Stimulated activated CD8-positive, alpha-beta memory T cell treated with anti-CD3 and anti-CD28 coated beads, Interleukin-7, amount 100 ng/mL, for 1 hour (primary cell): ENCODE results near the gene THRB.

Experiments
- DNase-seq, 2 donors: peaks; one replicate each; pipeline ENCODE4 v3.0.0-alpha.2; 2020; ENCODE audit warnings: low read depth in 2 of 2

Gene THRB

DNA sequence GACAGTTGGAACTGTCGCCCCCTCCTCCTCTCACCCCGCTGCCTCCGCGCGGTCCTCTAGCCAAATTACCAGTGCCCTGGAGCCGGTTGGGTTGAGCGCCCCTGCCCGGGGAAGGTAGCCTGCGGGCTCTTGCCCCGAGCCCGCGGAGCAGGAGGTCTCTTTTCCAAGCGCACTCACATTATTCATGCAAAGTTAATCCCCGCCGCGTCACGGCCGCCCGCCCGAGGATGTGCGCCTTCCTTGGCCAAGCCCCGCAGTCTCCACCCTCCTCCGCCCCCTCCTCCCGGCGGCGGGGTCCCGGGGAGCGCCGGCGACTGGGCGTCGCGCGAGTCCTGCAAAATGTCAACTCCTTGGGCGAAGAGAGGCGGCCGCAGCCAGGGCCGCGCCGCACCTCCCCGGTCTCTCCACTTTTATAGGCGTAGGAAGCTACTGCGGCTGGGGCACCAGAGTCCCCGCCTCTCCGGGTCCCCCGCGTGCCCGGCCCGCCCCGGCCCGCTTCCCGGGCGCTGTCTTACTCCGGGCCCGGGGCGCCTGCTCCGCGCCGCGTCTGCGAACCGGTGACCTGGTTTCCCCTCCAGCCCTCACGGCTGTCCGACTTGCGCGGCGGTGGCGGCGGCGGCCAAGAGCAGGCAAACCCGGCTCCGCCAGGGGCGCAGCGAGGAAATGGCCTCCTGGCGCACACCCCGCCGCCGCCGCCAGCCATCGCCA is at the start of gene THRB:
Gene THRB, minus strand, starts transcription at position 233 of the 708 bp plus-strand sequence.
- no peak for DNase-seq

DNA sequence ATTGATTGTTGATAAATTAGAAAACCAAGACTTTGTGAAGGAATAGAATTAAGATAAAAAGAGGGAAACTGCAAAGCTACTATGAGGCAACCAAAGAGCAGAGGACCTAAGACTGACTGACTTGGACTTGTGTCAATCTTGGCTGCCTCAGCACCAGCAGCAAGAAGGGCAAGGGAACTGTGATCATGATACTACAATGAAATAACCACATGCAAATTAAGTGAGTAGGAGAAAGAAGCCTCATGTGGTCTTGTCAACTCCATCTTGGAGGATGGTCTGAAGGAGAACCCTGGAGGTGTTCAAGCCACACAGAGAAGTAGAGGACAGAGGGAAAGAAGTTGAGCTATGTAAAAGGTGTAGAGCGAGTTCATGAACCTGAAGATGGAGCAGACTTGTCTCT is 47.3 kb upstream of the THRB start:
- no peak for DNase-seq

DNA sequence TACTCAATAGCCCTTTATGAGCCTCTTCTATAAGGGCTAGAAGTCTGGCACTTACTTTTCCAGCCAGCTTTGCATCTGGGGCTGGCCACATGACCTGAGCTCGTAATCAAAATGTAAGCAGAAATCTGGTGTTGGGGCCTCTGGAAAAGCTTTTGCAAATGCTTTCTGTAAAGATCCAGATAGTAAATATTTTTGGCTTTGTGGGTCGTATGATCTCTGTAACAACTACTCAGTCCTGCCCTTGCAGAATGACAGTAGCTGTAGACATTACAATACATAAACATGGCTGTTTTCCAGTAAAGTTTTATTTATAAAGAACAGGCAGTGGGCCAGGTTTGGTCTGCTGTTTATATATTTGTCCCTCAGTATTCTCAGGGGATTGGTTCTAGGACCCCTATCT is 46.2 kb upstream of the THRB start:
- no peak for DNase-seq

DNA sequence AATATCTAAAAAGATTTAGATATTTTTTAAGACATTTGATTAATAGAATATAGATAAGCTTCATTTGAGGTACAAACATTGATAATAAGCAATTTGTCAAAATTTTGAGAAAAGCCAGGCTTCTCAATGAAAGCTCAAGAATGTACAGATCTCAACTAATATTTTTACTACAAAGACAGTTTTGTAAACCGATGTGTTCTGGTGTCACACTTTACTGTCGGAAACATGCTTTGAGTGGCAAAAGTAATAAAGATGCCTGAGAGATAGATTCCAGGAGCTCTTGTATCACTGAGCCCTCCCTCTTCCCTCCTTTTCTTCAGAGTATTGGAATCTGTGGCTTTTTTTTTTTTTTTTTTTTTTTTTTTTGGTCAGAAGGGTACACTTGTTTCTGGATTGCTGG is 45.0 kb upstream of the THRB start:
- DNase-seq, result no peak

DNA sequence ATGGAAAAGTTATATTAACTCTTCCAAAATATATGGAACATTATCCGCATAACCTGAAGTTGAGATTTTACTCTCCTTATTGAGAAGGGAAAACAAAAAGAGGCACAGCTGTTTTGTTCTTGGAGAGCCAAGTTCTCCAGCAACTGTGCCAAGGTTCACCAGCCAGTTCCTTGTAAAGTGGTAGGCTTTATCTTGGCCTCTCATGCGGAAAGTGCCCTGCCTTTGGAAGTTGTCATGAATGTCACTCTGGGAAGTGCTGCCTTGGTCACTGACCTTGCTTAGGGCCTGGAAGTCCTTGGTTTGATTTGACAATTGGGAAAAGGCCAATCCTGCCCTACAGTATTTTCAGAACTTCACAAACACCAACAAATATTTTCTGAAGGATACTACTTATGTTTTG is 44.2 kb upstream of the THRB start:
- no peak for DNase-seq

DNA sequence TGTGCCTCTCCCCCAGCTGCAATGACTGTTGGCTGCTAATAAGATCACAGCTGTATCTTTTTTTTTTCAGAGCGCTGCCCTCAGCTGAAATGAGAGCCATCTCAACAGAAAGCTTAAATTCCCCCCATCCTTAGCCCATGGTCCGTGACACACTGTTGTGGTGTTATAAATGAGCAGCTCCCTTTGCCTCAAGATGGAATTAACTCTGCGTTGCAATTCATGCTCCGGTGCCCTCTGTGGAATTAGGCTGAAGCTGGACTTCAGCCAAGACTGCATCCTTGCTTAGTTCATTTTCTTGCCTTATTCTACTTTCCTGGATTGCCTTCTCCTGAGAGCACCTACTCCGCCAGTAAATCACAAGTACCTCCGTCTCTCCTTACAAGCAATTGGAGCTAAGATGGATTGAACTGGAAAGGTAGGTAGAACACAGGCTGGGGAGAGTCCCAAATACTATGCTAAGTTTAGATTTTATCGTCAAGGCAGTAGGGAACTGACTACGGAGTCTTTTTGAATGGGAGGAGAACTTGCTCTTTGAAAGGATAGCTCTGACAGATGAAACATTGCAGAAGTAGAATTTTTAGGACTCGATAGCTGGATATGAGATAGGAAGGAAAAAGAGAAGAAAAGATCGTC is 39.0 kb upstream of the THRB start:
- no peak for DNase-seq

DNA sequence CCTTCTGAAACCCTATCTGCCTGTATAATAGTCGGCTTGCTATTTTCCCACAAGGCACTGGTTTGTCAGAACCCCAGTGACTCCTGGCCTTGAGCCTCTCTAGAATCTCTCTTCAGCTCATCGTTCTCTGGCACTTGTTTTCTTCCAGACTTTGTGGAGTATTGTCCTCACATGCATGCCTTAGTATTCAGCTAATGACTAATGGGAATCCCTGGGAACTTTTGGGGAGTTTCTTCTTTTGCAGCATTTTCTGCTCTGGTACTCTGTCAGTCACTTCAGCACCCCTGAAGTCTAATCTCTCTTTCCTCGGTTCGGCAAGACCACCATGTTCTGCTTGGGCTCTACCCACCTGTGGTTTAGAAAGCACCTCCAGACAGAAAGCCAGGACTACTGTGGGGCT is 35.8 kb upstream of the THRB start:
- no peak for DNase-seq

DNA sequence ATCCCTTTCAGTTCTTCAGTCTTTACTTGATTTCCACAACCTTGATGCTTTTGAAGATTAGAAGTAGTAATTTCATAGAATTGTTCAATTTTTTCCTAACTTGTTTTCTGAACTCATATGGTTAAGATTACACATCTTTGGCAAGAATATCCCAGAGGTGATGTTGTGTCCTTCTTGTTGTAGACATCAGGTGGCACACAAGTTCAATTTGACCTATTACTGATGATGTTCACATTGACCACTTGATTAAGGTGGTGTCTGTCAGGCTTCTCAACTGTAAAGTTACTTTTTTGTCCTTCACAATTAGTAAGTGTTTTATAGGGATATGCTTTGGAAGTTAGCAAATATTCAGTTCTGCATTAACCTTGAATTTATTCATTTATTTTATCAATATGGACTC is 34.6 kb upstream of the THRB start:
- no peak for DNase-seq

DNA sequence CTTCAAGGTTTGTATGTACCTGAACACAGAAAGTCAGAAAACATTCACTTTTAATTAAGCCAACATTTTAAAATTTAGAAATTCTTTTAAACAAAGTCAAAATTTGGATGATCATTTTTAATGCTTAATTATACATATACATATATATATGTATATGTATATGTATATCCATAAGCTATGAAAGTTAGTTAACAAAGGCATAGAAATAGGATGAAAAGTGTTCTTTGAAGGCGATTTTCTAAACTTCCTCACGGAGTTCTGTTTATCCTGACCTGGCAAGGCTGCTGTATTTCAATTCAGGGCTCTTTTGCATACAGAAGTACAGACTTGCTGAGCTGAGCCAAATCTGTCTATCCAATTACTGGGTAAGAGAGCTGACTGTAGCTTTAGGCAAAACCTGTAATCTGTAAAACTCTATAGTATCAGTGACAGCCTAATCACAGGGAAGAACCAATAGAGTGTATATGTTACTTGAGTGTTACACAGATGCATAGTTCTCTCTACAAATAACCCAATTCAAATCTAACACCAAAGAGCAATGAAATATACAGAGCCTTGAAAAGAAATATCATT is 32.1 kb upstream of the THRB start:
- no peak for DNase-seq

DNA sequence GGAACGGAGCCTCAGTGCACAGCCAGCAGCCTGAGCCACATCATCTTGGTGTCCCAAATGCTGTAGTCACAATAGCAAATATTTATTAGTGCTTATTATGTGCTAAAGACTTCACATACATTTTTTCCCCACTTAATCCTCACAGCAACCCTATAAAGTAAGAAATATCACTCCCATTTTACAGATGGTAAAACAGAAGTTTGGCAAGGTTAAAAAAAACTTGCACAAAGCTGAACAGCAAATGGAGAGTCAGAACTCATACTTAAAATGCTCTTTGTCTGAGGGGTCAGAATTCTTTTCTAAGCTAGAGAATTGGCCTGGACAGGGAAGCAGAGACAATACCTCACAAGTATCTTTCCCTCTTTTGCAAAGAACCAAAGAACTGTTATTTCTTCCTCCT is 30.9 kb upstream of the THRB start:
- no peak for DNase-seq

DNA sequence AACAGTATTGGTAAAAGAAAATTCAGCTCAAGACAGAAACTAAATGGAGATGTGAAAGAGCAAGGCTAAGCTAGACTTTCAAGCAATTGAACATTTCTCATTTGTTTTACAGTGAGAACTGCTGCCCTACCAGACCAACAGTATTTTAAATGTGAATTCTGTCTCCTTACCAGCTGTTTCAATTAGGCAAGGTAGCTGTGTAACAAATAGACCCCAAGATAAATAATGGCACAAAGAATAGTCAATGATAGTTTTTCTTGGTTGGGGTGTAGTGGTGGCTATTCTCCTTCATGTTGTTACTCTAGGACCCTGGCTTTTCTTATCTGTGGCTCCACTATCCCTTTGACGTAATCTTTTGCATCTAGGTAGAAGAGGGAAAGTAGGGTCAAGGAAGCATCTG is 30.4 kb upstream of the THRB start:
- DNase-seq, result no peak

DNA sequence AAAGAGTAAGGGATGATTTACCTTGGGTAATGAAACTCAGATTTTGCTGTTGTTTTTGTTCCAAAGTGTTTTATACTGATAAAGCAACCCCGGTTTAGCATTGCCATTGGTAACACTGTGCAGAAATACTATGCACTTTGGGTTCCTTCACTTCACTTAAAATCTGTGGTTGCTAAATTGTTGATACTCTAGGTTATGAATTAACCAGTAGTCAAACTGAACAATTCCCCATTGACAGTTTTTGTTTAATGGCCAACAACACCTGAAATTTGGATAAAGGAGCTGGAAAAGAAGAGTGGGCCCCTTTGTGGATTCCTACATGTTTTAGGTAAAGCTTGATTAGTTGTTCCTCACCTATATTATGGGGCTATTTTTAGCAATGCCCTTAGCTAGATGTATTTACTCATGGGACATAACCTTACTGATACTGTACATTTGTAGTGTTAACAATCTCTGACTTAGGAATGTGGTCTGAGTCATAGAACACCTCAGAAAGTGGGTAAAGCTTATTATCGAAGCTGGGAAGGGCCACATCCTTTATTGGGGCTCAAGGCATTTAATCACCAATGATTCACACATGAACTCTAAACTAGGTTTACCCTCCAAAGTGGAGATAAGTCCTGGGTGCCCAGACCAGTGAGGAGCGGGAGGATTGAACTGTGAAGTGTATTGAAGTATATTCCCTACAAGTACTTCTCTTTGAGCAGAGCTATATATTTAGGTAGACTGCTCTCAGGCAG is 29.5 kb upstream of the THRB start:
- no peak for DNase-seq

DNA sequence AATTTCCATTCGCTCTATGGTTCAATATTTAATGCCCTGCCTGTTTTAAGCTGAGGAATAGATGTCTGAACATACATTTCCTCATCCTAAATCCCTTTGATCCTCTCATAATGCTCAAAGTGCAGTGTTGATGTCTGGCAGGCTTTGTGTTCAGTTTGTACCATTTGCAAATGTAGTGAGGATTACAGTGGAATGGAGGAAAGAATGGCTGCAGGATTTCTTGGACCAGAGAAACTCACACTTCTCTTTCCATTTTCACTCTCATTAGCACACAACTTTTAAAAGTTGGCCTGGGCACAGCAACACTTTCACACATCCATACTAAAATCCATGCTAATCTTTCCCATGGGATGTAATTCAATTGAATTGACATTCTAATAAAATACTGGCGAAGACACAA is 28.6 kb upstream of the THRB start:
- no peak for DNase-seq

DNA sequence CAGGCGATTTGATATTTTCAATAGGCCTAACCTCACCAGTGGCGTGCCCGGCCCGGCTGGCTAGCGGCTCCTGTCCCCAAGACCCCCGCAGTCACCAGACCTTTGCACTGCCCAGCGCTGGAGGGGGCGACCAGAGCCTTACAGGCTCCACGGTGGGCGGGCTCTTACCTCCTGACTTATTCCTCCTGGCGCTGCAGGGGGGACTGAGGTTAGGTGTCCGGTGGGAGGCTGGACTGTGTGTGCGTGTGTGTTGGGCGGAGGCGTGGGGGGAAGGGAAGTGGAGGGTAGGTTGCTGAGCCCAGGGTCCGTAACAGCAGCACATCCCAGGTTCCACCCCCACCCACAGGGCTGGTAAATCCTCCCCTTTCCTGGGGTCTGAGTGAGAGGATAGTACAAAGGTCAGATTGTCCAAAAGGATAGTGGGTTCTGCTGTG is 27.5 kb upstream of the THRB start:
- DNase-seq, result no peak

DNA sequence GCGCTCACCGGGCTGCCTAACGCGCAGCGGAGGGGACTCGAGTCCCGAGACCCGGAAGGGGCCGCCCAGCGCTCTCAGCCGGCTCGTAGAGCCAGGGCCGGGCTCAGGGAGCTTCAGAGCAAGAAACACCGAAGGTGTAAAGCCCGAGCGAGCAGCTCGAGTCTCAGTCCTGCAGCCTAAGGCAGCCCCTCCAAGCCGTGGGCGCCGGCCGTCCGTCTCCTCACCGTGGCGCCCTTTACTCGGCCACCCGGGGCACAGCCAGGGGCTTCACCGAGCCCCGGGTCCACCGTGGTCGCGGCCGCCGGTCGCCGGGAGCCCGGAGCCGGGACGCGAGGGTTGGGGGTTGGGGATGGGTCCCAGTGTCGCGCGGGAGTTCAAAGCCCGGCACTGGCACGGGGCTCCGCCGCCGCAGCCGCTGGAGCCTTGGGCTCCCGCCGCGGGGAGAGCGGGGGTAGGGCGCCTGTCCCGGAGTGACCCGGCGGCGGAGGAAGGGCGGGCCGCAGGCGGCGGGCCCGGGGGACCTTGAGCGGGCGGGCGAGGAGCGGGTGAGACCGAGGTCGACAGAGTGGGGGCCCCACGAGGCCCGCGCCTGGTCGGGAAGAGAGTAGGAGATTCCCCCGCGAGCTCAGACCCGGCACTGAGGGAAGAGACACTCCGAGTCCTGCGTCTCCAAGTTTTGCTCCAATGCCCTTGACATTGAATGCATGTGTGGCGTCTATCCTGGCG is 26.9 kb upstream of the THRB start:
- DNase-seq, result no peak

DNA sequence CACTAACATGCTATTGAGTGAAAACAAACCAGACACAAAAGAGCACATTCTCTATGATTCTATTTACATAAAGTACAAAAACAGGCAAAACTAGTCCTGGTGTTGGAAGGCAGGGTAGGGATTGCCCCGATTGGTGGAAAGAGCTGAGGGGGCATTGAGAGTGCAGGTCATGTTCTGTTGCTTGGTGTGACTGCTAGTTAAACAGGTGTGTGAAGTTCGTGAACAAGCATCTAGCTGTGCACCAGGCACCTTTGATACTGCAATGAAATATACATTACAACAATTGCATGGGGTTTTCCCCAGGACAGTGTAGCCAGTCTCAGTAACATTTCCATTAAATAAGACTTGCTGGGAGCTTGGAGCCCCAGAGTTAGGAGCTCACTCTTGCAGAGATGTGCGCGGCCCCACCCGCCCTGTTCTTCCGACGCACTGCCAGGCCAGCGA is 26.3 kb upstream of the THRB start:
- no peak for DNase-seq

DNA sequence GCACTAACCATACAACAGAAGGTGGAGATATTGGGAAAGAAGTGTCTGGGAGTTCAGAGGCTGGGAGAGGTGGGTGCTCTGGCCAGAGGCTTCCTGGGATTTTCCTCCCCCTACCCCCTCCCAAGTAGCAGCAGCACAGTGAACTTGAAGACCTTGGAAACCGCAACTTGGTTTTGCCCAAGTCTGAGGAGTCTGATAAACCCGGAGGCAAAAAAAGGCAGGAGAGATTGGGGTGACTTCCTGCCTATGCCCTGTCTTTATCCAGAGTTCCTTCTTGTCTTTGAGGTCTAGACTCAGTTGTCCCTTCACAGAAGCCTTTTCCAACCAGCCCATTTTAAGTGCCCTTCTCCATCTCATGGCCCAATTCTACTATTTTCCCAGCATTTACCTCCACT is 25.4 kb upstream of the THRB start:
- no peak for DNase-seq

DNA sequence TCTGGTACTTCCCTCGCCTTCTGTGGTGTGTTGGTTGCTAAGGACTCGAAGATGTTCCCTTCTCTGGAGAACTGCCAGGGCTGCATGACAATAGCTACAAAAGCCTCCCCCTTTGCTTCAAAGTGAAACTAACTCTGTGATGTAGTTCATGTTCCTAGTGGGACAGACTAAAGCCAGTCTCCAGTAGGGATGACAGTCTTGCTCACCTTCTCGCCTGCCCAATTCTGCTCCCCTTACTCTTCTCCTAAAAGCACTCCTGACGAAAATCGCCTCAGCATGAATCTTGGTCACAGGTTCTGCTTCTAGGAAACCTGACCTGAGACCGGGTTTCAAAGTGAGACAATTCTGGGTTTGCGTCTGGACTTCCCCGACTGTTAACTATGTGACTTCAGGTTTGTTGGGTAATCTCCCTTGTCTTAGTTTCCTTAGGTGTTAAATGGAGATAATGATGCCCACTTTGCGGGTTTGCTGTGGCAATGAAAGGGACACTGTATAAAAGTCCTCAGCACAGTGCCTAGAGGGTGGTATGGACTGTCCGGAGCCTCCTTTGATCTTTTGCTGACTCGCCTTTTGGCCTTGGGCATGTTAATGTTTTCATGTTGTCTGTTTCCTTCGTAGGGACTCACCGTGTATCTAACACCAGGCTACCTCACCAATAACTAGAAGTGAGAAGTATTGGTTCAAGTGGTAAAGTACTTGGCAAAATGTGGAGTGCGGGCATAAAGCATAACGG is 24.9 kb upstream of the THRB start:
- no peak for DNase-seq

DNA sequence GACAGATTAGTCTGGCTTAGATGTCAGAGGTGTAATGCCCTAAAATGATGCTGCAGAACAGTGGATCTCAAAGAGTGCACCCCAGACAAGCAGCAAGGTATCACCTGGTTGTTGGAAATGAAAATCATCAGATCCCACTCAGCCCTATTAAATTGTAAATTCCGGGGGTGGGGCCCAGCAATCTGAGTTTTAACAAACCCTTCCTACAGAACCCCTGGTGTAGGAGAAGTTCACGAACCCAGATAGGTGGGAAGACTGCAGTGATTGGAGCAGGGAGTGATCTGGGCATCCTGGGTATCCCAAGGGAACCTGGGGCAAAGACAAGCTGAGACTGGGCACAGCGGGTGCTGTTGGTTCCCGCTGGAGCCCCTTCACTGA is 24.3 kb upstream of the THRB start:
- no peak for DNase-seq

DNA sequence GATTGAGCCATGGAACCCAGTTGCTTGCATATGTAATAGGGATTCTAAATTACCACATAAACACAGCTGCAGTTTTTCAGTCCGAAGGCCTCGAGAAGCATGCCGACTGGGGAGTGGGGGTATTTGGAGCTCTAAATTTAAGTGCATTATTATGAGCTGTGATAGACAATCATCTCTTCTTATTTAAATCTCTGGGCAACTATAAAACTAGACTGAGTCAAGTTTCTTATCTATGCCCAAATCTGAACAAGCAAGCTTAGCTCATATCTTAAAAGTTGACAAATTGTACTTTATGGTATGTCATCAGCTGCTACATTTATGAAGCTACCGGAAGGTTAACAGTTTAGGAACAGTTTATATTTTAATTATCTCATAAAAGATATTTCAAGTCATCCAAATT is 19.5 kb upstream of the THRB start:
- no peak for DNase-seq

DNA sequence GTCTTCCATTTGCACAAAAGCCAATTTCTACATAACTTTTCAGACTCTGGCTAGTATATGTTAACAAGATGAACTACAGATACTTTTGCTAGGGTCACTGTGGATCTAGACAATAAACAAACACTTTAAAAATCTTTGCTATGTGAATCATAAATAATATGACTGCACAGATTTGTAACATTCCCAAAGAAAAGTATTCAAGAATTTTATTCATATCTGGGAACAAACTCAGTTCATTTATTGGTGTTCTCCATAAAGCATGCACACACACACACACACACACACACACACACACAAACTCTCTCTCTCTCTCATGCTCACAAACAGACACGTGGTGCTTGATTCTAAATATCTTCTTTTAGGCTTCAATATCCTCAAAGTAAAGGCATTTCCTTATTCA is 18.8 kb upstream of the THRB start:
- no peak for DNase-seq
